ENCODE results near the gene RIPOR3. TPM values are rescaled to one million over a fixed set of nuclear protein-coding genes. Genes with fewer than 3 reads are reported as not detected.
"Not testable (repeated sequence)": the region's sequence is repeated elsewhere in the genome, so short reads cannot be mapped to it uniquely, and the experiment has no call there.

Gene RIPOR3
- total RNA-seq, 1 donor from 2014 or later: 1.9 TPM

GRCh38 chr20:50663095-50663821, 28.1 kb downstream of the RIPOR3 start:
- DNase-seq (ENCODE audit: low spot score): no peak

GRCh38 chr20:50659975-50660670, 31.2 kb downstream of the RIPOR3 start:
- DNase-seq (ENCODE audit: low spot score): no peak

- no peak for DNase-seq (ENCODE audit: low spot score)
Measured at GRCh38 chr20:50658804-50659380, 32.5 kb downstream of the RIPOR3 start.

GRCh38 chr20:50655311-50655880, 35.9 kb downstream of the RIPOR3 start:
- DNase-seq (ENCODE audit: low spot score): peak; percentile 94

GRCh38 chr20:50654904-50655303, 36.4 kb downstream of the RIPOR3 start:
- DNase-seq (ENCODE audit: low spot score): no peak

- DNase-seq (ENCODE audit: low spot score): no peak
Measured at GRCh38 chr20:50652702-50653294, 38.5 kb downstream of the RIPOR3 start.

GRCh38 chr20:50651676-50652075, 39.7 kb downstream of the RIPOR3 start:
- DNase-seq (ENCODE audit: low spot score): no peak

- DNase-seq (ENCODE audit: low spot score): no peak
Measured at GRCh38 chr20:50649590-50649989, 41.8 kb downstream of the RIPOR3 start.

GRCh38 chr20:50648651-50649050, 42.7 kb downstream of the RIPOR3 start:
- DNase-seq (ENCODE audit: low spot score): no peak

- no peak for DNase-seq (ENCODE audit: low spot score)
Measured at GRCh38 chr20:50646483-50646996, 44.8 kb downstream of the RIPOR3 start.

- DNase-seq (ENCODE audit: low spot score): peak; percentile 91
Measured at GRCh38 chr20:50645253-50646068, 45.9 kb downstream of the RIPOR3 start.

- no peak for DNase-seq (ENCODE audit: low spot score)
Measured at GRCh38 chr20:50642288-50642803, 49.0 kb downstream of the RIPOR3 start.

GRCh38 chr20:50641625-50642287, 49.6 kb downstream of the RIPOR3 start:
- DNase-seq (ENCODE audit: low spot score): not testable (repeated sequence)

- not testable (repeated sequence) for DNase-seq (ENCODE audit: low spot score)
Measured at GRCh38 chr20:50639971-50640711, 51.2 kb downstream of the RIPOR3 start.

GRCh38 chr20:50638015-50638847, 53.1 kb downstream of the RIPOR3 start:
- DNase-seq (ENCODE audit: low spot score): peak; percentile 65

- peak; percentile 72 for DNase-seq (ENCODE audit: low spot score)
Measured at GRCh38 chr20:50636601-50637540, 54.5 kb downstream of the RIPOR3 start.

Data from umbilical cord (tissue), 2 donors.